HG03457 (cell line): ENCODE data around the gene GOLT1B.

Experiments
- ATAC-seq: cut with Tn5 transposase; IDR thresholded peaks from one replicate; pipeline ENCODE4 v1.9.1; 2021; ENCODE audit warnings: moderate number of reproducible peaks; ENCODE audit not compliant: unreplicated experiment

The GOLT1B gene

DNA sequence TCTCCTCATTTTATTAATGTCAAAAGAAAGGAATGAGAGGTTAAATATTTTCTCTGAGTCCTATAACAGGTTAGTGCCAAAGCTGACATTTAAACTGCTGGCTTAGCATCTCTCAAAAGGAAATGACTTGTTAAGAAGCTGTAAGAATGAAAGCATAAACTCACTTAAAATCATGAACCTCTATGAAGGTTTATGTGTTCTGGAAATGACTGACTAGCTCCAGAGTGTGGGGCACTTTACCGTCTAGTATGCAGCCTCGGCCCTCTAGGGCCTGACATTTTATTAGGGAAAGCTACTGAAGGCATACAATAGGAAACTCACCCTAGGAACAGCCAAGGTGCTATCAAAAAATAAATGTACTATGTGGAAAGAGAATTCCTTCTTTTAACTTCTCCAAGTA lies 59.6 kb downstream of the GOLT1B start:
- ATAC-seq: no peak

GRCh38 chr12:21562859-21563258 lies 61.3 kb downstream of the GOLT1B start:
- ATAC-seq: no peak

- ATAC-seq: no peak
Measured at GRCh38 chr12:21566223-21566906, 64.8 kb downstream of the GOLT1B start.

DNA sequence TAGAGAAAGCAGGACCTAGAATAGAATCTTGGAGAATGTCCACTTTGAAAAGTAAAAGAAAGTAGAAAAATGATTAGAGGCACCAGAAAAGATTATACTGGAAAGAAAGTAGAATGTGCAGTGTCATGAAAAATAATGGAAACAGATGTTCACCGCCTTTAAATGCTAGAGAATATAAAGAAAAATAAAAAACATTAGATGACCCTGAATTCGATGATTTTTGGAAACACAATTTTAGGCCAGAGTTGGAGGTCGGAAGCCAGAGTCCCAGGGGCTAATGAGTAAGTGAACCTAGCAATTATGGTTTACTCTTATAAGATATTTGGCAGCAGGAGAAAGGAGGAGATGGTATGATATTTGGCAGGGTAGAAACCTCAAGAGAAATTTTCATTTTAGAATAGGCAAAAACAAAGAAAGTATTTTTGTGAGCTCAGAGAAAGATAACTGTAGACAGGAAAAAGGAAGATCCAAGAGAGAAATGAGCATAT lies 65.4 kb downstream of the GOLT1B start:
- ATAC-seq: no peak
